GM18868 (cell line): ENCODE measurements around the gene HEG1.

Source experiments
- ATAC-seq: cut with Tn5 transposase; IDR thresholded peaks from one replicate; pipeline ENCODE4 v1.9.1; 2021; ENCODE audit warnings: mild to moderate bottlenecking, moderate library complexity; ENCODE audit not compliant: unreplicated experiment

Gene HEG1

GRCh38 chr3:125023833-125024555 lies 31.8 kb downstream of the HEG1 start:
- no peak for ATAC-seq

GRCh38 chr3:125022206-125022605 lies 33.6 kb downstream of the HEG1 start:
- ATAC-seq: no peak

GRCh38 chr3:125019271-125019670 lies 36.5 kb downstream of the HEG1 start:
- ATAC-seq: no peak

GRCh38 chr3:125017406-125017805 lies 38.4 kb downstream of the HEG1 start:
- ATAC-seq: no peak

- no peak for ATAC-seq
Observed at GRCh38 chr3:125014570-125015179, 41.1 kb downstream of the HEG1 start.

- no peak for ATAC-seq
Observed at GRCh38 chr3:125013095-125013494, 42.7 kb downstream of the HEG1 start.

GRCh38 chr3:125011941-125012340 lies 43.9 kb downstream of the HEG1 start:
- no peak for ATAC-seq

- no peak for ATAC-seq
Observed at GRCh38 chr3:125010393-125010792, 45.4 kb downstream of the HEG1 start.

- ATAC-seq: no peak
Observed at GRCh38 chr3:125008766-125009165, 47.0 kb downstream of the HEG1 start.

GRCh38 chr3:125006291-125006731 lies 49.5 kb downstream of the HEG1 start:
- no peak for ATAC-seq

GRCh38 chr3:125005676-125006075 lies 50.1 kb downstream of the HEG1 start:
- no peak for ATAC-seq

- ATAC-seq: no peak
Observed at GRCh38 chr3:125005222-125005621, 50.6 kb downstream of the HEG1 start.

- ATAC-seq: no peak
Observed at GRCh38 chr3:125003859-125004595, 51.8 kb downstream of the HEG1 start.

- no peak for ATAC-seq
Observed at GRCh38 chr3:125003369-125003853, 52.4 kb downstream of the HEG1 start.

- ATAC-seq: no peak
Observed at GRCh38 chr3:125002414-125003368, 53.1 kb downstream of the HEG1 start.

- ATAC-seq: no peak
Observed at GRCh38 chr3:125001557-125002413, 54.0 kb downstream of the HEG1 start.

GRCh38 chr3:125000661-125001060 lies 55.1 kb downstream of the HEG1 start:
- no peak for ATAC-seq

- no peak for ATAC-seq
Observed at GRCh38 chr3:124999897-125000435, 55.8 kb downstream of the HEG1 start.

GRCh38 chr3:124999317-124999716 lies 56.5 kb downstream of the HEG1 start:
- ATAC-seq: no peak
